GM23338 (cell line): ENCODE data around the gene MUCL3. TPM values are rescaled to one million over a fixed set of nuclear protein-coding genes. Genes with fewer than 3 reads are reported as not detected.

Source experiments
- ATAC-seq: fragments of 200-7000 bp; cut with Tn5 transposase; 3 replicates; pipeline ENCODE4 v1.9.1; 2020
- DNase-seq: peaks from one replicate; pipeline ENCODE4 v3.0.0-alpha.2; 2015; ENCODE audit warnings: low spot score
- H2AFZ ChIP-seq: fragments of 200-600 bp; sonication (generic); 2 replicates; pipeline ENCODE4 v1.8.0; 2016; ENCODE audit warnings: antibody characterized with exemption, mild to moderate bottlenecking, moderate library complexity
- H3F3A ChIP-seq: fragments of 200-600 bp; sonication (generic); replicated peaks from 2 replicates; pipeline ENCODE4 v1.8.0; 2017; ENCODE audit warnings: antibody characterized with exemption, mixed run types, low read depth
- H3K27ac ChIP-seq: fragments of 200-600 bp; sonication (generic); 2 replicates; pipeline ENCODE4 v1.6.1; 2016; ENCODE audit warnings: low read depth
- H3K27me3 ChIP-seq: fragments of 200-600 bp; sonication (generic); 2 replicates; pipeline ENCODE4 v1.8.0; 2016; ENCODE audit warnings: mild to moderate bottlenecking, mixed run types, moderate library complexity; ENCODE audit not compliant: insufficient read depth
- H3K36me3 ChIP-seq: fragments of 200-600 bp; sonication (generic); 2 replicates; pipeline ENCODE4 v1.8.0; 2016; ENCODE audit warnings: mild to moderate bottlenecking; ENCODE audit not compliant: insufficient read depth
- H3K4me1 ChIP-seq: fragments of 200-600 bp; sonication (generic); 2 replicates; pipeline ENCODE4 v1.8.0; 2016; ENCODE audit warnings: mild to moderate bottlenecking, moderate library complexity; ENCODE audit not compliant: insufficient read depth
- H3K4me2 ChIP-seq: fragments of 200-600 bp; sonication (generic); 2 replicates; pipeline ENCODE4 v1.7.1; 2017; ENCODE audit warnings: mixed run types
- H3K4me3 ChIP-seq: fragments of 200-600 bp; sonication (generic); 2 replicates; pipeline ENCODE4 v1.6.1; 2016; ENCODE audit warnings: mixed run types
- H3K79me2 ChIP-seq: fragments of 200-600 bp; sonication (generic); replicated peaks from 2 replicates; pipeline ENCODE4 v1.8.0; 2017; ENCODE audit warnings: mild to moderate bottlenecking; ENCODE audit not compliant: insufficient read depth
- H3K9me2 ChIP-seq: fragments of 200-600 bp; sonication (generic); 2 replicates; pipeline ENCODE4 v1.8.0; 2017; ENCODE audit not compliant: insufficient read depth
- H4K20me1 ChIP-seq: fragments of 200-600 bp; sonication (generic); replicated peaks from 2 replicates; pipeline ENCODE4 v1.8.0; 2017; ENCODE audit warnings: mild to moderate bottlenecking; ENCODE audit not compliant: insufficient read depth
- H3K27ac Mint-ChIP-seq: 2 replicates; pipeline ENCODE4 v1.8.0; 2020; ENCODE audit warnings: inconsistent platforms, mild to moderate bottlenecking, moderate library complexity, mixed read lengths
- H3K27me3 Mint-ChIP-seq: 3 replicates; pipeline ENCODE4 v1.8.0; 2022; ENCODE audit warnings: low read depth, mild to moderate bottlenecking, moderate library complexity, mixed read lengths, inconsistent platforms; ENCODE audit not compliant: insufficient read depth, poor library complexity
- H3K36me3 Mint-ChIP-seq: 3 replicates; pipeline ENCODE4 v1.8.0; 2021; ENCODE audit warnings: low read depth, mild to moderate bottlenecking, inconsistent platforms, moderate library complexity, mixed read lengths
- H3K4me1 Mint-ChIP-seq: 3 replicates; pipeline ENCODE4 v1.8.0; 2020; ENCODE audit warnings: mild to moderate bottlenecking, inconsistent platforms, mixed read lengths
- H3K4me3 Mint-ChIP-seq: 3 replicates; pipeline ENCODE4 v1.8.0; 2021; ENCODE audit warnings: moderate library complexity, mild to moderate bottlenecking, inconsistent platforms, mixed read lengths
- H3K9me3 Mint-ChIP-seq: 3 replicates; pipeline ENCODE4 v1.8.0; 2020; ENCODE audit warnings: moderate library complexity, mild to moderate bottlenecking, inconsistent platforms, mixed read lengths
- ETS1 ChIP-seq: IDR thresholded peaks from 2 replicates; pipeline ENCODE4 v1.6.1; 2016; ENCODE audit warnings: antibody characterized with exemption
- EZH2 ChIP-seq: fragments of 200-600 bp; sonication (generic); IDR thresholded peaks from one replicate; pipeline ENCODE4 v1.8.0; 2017; ENCODE audit warnings: antibody characterized with exemption, mild to moderate bottlenecking, low read depth; ENCODE audit not compliant: unreplicated experiment
- EZH2phosphoT487 ChIP-seq: fragments of 200-600 bp; sonication (generic); IDR thresholded peaks from one replicate; pipeline ENCODE4 v1.8.1; 2018; ENCODE audit warnings: antibody characterized with exemption; ENCODE audit not compliant: unreplicated experiment
- JUNB ChIP-seq: IDR thresholded peaks from one replicate; pipeline ENCODE4 v1.6.1; 2016; ENCODE audit warnings: antibody characterized with exemption; ENCODE audit not compliant: unreplicated experiment
- NANOG ChIP-seq: IDR thresholded peaks from 2 replicates; pipeline ENCODE4 v1.6.1; 2016; ENCODE audit warnings: antibody characterized with exemption, borderline replicate concordance
- POLR2AphosphoS5 ChIP-seq: IDR thresholded peaks from 2 replicates; pipeline ENCODE4 v1.6.1; 2016; ENCODE audit warnings: antibody characterized with exemption, low read depth
- ZNF331 ChIP-seq: fragments of 250-450 bp; sonication (Bioruptor Pico); IDR thresholded peaks from 2 replicates; pipeline ENCODE4 v1.5.0; 2020; ENCODE audit warnings: low read depth, mild to moderate bottlenecking, moderate library complexity
- polyA plus RNA-seq: library from polyadenylated mRNA; unstranded; fragments of >200 nt; fragmentation: Nextera tagmentation; extraction: Ambion mirVana; gene quantifications from 2 replicates; pipeline ENCODE4 v1.2.1, GENCODE V29; 2016
- total RNA-seq: library from RNA; depleted of rRNA; stranded (reverse); fragments of >200 nt; shearing (Covaris generic); gene quantifications from 2 replicates; pipeline ENCODE4 v1.2.3, GENCODE V29; 2014
- TF ChIP-seq, protein P1 (sequence below): fragments of 250-450 bp; sonication (Bioruptor Pico); IDR thresholded peaks from 2 replicates; pipeline ENCODE4 v1.5.0; 2020; ENCODE audit warnings: mild to moderate bottlenecking, moderate library complexity
- TF ChIP-seq, protein P2 (sequence below): IDR thresholded peaks from one replicate; pipeline ENCODE4 v1.6.1; 2018; ENCODE audit warnings: antibody characterized with exemption; ENCODE audit not compliant: unreplicated experiment

The MUCL3 gene
- total and polyA plus RNA-seq, 2 experiments from 2014 or later: 0.32 TPM; not detected in 1

- H3K4me1 Mint-ChIP-seq: peaks cover 13% of the 10 kb centered on the region
- ATAC-seq (no peak), DNase-seq (no peak)
- Histone ChIP-seq H3K27me3 (no peaks in the 10 kb centered on the region), H3K79me2 (peaks cover 2% of the 10 kb centered on the region; the same call in 1 of the 2 replicates), H3K4me2 (no peak overlapping the region), H3K9me2 (no peaks in the 10 kb centered on the region), H3K4me3 (no peak overlapping the region), H2AFZ (no peak overlapping the region), H3F3A (0 out of 2 replicates have a peak, but pooled peaks cover 3% of the 10 kb centered on the region), H3K36me3 (peaks cover 12% of the 10 kb centered on the region), H3K27ac (no peak overlapping the region), H3K4me1 (no peaks in the 10 kb centered on the region), H4K20me1 (peaks cover 3% of the 10 kb centered on the region; the same call in 1 of the 2 replicates)
- H3K9me3 Mint-ChIP-seq: no peaks in the 10 kb centered on the region
- no peak for TF ChIP-seq EZH2
- no peak for TF ChIP-seq EZH2phosphoT487
- no peak for TF ChIP-seq NANOG
- TF ChIP-seq POLR2AphosphoS5: no peak
- TF ChIP-seq JUNB: no peak
- TF ChIP-seq, protein P1, sequence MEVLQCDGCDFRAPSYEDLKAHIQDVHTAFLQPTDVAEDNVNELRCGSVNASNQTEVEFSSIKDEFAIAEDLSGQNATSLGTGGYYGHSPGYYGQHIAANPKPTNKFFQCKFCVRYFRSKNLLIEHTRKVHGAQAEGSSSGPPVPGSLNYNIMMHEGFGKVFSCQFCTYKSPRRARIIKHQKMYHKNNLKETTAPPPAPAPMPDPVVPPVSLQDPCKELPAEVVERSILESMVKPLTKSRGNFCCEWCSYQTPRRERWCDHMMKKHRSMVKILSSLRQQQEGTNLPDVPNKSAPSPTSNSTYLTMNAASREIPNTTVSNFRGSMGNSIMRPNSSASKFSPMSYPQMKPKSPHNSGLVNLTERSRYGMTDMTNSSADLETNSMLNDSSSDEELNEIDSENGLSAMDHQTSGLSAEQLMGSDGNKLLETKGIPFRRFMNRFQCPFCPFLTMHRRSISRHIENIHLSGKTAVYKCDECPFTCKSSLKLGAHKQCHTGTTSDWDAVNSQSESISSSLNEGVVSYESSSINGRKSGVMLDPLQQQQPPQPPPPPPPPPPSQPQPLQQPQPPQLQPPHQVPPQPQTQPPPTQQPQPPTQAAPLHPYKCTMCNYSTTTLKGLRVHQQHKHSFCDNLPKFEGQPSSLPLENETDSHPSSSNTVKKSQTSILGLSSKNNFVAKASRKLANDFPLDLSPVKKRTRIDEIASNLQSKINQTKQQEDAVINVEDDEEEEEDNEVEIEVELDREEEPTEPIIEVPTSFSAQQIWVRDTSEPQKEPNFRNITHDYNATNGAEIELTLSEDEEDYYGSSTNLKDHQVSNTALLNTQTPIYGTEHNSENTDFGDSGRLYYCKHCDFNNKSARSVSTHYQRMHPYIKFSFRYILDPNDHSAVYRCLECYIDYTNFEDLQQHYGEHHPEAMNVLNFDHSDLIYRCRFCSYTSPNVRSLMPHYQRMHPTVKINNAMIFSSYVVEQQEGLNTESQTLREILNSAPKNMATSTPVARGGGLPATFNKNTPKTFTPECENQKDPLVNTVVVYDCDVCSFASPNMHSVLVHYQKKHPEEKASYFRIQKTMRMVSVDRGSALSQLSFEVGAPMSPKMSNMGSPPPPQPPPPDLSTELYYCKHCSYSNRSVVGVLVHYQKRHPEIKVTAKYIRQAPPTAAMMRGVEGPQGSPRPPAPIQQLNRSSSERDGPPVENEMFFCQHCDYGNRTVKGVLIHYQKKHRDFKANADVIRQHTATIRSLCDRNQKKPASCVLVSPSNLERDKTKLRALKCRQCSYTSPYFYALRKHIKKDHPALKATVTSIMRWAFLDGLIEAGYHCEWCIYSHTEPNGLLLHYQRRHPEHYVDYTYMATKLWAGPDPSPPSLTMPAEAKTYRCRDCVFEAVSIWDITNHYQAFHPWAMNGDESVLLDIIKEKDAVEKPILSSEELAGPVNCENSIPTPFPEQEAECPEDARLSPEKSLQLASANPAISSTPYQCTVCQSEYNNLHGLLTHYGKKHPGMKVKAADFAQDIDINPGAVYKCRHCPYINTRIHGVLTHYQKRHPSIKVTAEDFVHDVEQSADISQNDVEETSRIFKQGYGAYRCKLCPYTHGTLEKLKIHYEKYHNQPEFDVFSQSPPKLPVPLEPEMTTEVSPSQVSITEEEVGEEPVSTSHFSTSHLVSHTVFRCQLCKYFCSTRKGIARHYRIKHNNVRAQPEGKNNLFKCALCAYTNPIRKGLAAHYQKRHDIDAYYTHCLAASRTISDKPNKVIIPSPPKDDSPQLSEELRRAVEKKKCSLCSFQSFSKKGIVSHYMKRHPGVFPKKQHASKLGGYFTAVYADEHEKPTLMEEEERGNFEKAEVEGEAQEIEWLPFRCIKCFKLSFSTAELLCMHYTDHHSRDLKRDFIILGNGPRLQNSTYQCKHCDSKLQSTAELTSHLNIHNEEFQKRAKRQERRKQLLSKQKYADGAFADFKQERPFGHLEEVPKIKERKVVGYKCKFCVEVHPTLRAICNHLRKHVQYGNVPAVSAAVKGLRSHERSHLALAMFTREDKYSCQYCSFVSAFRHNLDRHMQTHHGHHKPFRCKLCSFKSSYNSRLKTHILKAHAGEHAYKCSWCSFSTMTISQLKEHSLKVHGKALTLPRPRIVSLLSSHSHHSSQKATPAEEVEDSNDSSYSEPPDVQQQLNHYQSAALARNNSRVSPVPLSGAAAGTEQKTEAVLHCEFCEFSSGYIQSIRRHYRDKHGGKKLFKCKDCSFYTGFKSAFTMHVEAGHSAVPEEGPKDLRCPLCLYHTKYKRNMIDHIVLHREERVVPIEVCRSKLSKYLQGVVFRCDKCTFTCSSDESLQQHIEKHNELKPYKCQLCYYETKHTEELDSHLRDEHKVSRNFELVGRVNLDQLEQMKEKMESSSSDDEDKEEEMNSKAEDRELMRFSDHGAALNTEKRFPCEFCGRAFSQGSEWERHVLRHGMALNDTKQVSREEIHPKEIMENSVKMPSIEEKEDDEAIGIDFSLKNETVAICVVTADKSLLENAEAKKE (CRISPR knock-in tag): no peak
- TF ChIP-seq ZNF331: no peak
- H3K27me3 Mint-ChIP-seq: peaks cover 3% of the 10 kb centered on the region
- H3K27ac Mint-ChIP-seq: no peak overlapping the region
- H3K4me3 Mint-ChIP-seq: no peak overlapping the region; the same call in 2 of the 3 replicates
- peaks cover 76% of the 10 kb centered on the region for H3K36me3 Mint-ChIP-seq
These were observed 45.8 kb upstream of the MUCL3 start for GRCh38 chr6:30894935-30895334.

DNA sequence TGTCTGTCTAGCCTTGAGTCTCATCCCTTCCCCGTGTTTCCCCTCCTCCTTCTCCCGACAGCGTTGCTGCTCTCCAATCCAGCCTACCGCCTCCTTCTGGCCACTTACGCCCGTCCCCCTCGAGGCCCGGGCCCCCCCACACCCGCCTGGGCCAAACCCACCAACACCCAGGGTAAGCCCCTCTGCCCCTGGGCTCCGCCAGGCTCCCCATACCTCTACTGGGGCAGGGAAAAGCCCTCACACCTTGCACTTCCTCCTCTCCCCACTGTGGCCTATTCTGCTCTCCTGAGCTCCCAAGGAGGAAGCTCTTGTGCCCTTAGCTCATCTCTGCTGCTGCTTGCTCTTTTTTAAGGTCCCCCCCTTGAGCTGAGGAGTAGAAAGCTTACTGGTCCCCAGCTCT, 45.4 kb upstream of the MUCL3 start:
- no peak overlapping the region for H3K4me3 ChIP-seq
- H3K4me3 Mint-ChIP-seq: no peak overlapping the region
- H3K27ac Mint-ChIP-seq: no peak overlapping the region
- no peaks in the 10 kb centered on the region for H3K9me3 Mint-ChIP-seq
- peaks cover 4% of the 10 kb centered on the region; the same call in 1 of the 2 replicates for H4K20me1 ChIP-seq
- H3K4me1 ChIP-seq: no peaks in the 10 kb centered on the region
- no peak overlapping the region for H3K4me2 ChIP-seq
- ATAC-seq: no peak
- H3K9me2 ChIP-seq: no peaks in the 10 kb centered on the region
- H3K27me3 Mint-ChIP-seq: peaks cover 3% of the 10 kb centered on the region
- H3K27ac ChIP-seq: no peak overlapping the region
- 0 out of 2 replicates have a peak, but pooled peaks cover under 1% of the 10 kb centered on the region for H3F3A ChIP-seq
- H3K4me1 Mint-ChIP-seq: peaks cover 9% of the 10 kb centered on the region
- DNase-seq: no peak
- TF ChIP-seq, protein P2, sequence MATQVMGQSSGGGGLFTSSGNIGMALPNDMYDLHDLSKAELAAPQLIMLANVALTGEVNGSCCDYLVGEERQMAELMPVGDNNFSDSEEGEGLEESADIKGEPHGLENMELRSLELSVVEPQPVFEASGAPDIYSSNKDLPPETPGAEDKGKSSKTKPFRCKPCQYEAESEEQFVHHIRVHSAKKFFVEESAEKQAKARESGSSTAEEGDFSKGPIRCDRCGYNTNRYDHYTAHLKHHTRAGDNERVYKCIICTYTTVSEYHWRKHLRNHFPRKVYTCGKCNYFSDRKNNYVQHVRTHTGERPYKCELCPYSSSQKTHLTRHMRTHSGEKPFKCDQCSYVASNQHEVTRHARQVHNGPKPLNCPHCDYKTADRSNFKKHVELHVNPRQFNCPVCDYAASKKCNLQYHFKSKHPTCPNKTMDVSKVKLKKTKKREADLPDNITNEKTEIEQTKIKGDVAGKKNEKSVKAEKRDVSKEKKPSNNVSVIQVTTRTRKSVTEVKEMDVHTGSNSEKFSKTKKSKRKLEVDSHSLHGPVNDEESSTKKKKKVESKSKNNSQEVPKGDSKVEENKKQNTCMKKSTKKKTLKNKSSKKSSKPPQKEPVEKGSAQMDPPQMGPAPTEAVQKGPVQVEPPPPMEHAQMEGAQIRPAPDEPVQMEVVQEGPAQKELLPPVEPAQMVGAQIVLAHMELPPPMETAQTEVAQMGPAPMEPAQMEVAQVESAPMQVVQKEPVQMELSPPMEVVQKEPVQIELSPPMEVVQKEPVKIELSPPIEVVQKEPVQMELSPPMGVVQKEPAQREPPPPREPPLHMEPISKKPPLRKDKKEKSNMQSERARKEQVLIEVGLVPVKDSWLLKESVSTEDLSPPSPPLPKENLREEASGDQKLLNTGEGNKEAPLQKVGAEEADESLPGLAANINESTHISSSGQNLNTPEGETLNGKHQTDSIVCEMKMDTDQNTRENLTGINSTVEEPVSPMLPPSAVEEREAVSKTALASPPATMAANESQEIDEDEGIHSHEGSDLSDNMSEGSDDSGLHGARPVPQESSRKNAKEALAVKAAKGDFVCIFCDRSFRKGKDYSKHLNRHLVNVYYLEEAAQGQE: no peak
- no peak for TF ChIP-seq ETS1
- peaks cover 75% of the 10 kb centered on the region for H3K36me3 Mint-ChIP-seq
- H3K27me3 ChIP-seq: no peaks in the 10 kb centered on the region
- H3K79me2 ChIP-seq: peaks cover 1% of the 10 kb centered on the region; the same call in 1 of the 2 replicates
- no peak overlapping the region for H2AFZ ChIP-seq
- peaks cover 12% of the 10 kb centered on the region for H3K36me3 ChIP-seq
